IPS DF 6.9 (cell line): ENCODE results near the gene TFEC.

Experiments
- DNase-seq: peaks from one replicate; pipeline ENCODE4 v3.0.0-alpha.2; 2013; ENCODE audit warnings: low read depth, low spot score
- H3K27ac ChIP-seq: one replicate; pipeline ENCODE4 v1.5.1; 2013; ENCODE audit warnings: low read length, control low read depth
- H3K27me3 ChIP-seq: 2 replicates; pipeline ENCODE4 v1.6.1; 2013; ENCODE audit warnings: mild to moderate bottlenecking, low read length; ENCODE audit not compliant: control insufficient read depth, insufficient read depth
- H3K36me3 ChIP-seq: 2 replicates; pipeline ENCODE4 v1.6.1; 2013; ENCODE audit warnings: low read length; ENCODE audit not compliant: control insufficient read depth, insufficient read depth
- H3K4me1 ChIP-seq: 2 replicates; pipeline ENCODE4 v1.6.1; 2013; ENCODE audit warnings: low read length; ENCODE audit not compliant: control insufficient read depth, insufficient read depth
- H3K4me3 ChIP-seq: 2 replicates; pipeline ENCODE4 v1.5.1; 2013; ENCODE audit warnings: mild to moderate bottlenecking, low read length
- H3K9me3 ChIP-seq: 2 replicates; pipeline ENCODE4 v1.6.1; 2013; ENCODE audit warnings: low read length, inconsistent platforms; ENCODE audit not compliant: control insufficient read depth, insufficient read depth
- WGBS: extraction: QIAGEN DNeasy Blood & Tissue Kit; methylation state at CpG from one replicate; pipeline ENCODE4 v1.1.7; 2013; ENCODE audit warnings: mixed read lengths, missing lambda C conversion rate; ENCODE audit not compliant: insufficient read length, insufficient coverage; 5-methylcytosine and 5-hydroxymethylcytosine counted together

Gene TFEC

GRCh38 chr7:115965236-115965635 lies 65.3 kb downstream of the TFEC start:
- Histone ChIP-seq H3K27ac (no peak overlapping the region), H3K4me1 (no peaks in the 10 kb centered on the region), H3K4me3 (no peak overlapping the region), H3K9me3 (no peaks in the 10 kb centered on the region), H3K36me3 (no peaks in the 10 kb centered on the region), H3K27me3 (no peaks in the 10 kb centered on the region)
- no peak for DNase-seq
- WGBS = no CpG with 5 or more reads among the region's 1 CpG

GRCh38 chr7:115964799-115965198 lies 65.8 kb downstream of the TFEC start:
- no peaks in the 10 kb centered on the region for H3K4me1 ChIP-seq
- no peaks in the 10 kb centered on the region for H3K9me3 ChIP-seq
- no peak overlapping the region for H3K4me3 ChIP-seq
- H3K36me3 ChIP-seq = no peaks in the 10 kb centered on the region
- no CpG with 5 or more reads among the region's 1 CpG for WGBS
- H3K27ac ChIP-seq = no peak overlapping the region
- H3K27me3 ChIP-seq = no peaks in the 10 kb centered on the region
- DNase-seq = no peak

GRCh38 chr7:115962340-115962739 lies 68.2 kb downstream of the TFEC start:
- H3K36me3 ChIP-seq = no peaks in the 10 kb centered on the region
- no peak overlapping the region for H3K27ac ChIP-seq
- no peaks in the 10 kb centered on the region for H3K4me1 ChIP-seq
- H3K27me3 ChIP-seq = no peaks in the 10 kb centered on the region
- no peak for DNase-seq
- no peaks in the 10 kb centered on the region for H3K9me3 ChIP-seq
- no peak overlapping the region for H3K4me3 ChIP-seq

GRCh38 chr7:115953592-115954255 lies 76.8 kb downstream of the TFEC start:
- no peak overlapping the region for H3K27ac ChIP-seq
- WGBS = no CpG with 5 or more reads among the region's 5 CpGs
- DNase-seq = no peak
- H3K27me3 ChIP-seq = no peaks in the 10 kb centered on the region
- H3K4me1 ChIP-seq = no peaks in the 10 kb centered on the region
- no peaks in the 10 kb centered on the region for H3K9me3 ChIP-seq
- H3K36me3 ChIP-seq = no peaks in the 10 kb centered on the region
- H3K4me3 ChIP-seq = no peak overlapping the region

GRCh38 chr7:115952832-115953231 lies 77.7 kb downstream of the TFEC start:
- WGBS = no CpG with 5 or more reads among the region's 4 CpGs
- no peak overlapping the region for H3K4me3 ChIP-seq
- no peaks in the 10 kb centered on the region for H3K9me3 ChIP-seq
- no peaks in the 10 kb centered on the region for H3K4me1 ChIP-seq
- H3K27me3 ChIP-seq = no peaks in the 10 kb centered on the region
- no peak overlapping the region for H3K27ac ChIP-seq
- no peaks in the 10 kb centered on the region for H3K36me3 ChIP-seq
- DNase-seq = no peak

- H3K4me1 ChIP-seq = no peaks in the 10 kb centered on the region
- no peaks in the 10 kb centered on the region for H3K36me3 ChIP-seq
- H3K27me3 ChIP-seq = no peaks in the 10 kb centered on the region
- H3K9me3 ChIP-seq = no peaks in the 10 kb centered on the region
- no CpG with 5 or more reads among the region's 1 CpG for WGBS
- DNase-seq = no peak
- H3K4me3 ChIP-seq = no peak overlapping the region
- H3K27ac ChIP-seq = no peak overlapping the region
Observed at GRCh38 chr7:115951547-115951946, 79.0 kb downstream of the TFEC start.

GRCh38 chr7:115941703-115942268 lies 88.8 kb downstream of the TFEC start:
- Histone ChIP-seq H3K9me3 (no peaks in the 10 kb centered on the region), H3K36me3 (no peaks in the 10 kb centered on the region), H3K27ac (no peak overlapping the region), H3K27me3 (no peaks in the 10 kb centered on the region; the same call in 1 of the 2 replicates), H3K4me3 (no peak overlapping the region), H3K4me1 (no peaks in the 10 kb centered on the region)
- no CpG with 5 or more reads among the region's 5 CpGs for WGBS
- DNase-seq = no peak

GRCh38 chr7:115940460-115941060 lies 90.0 kb downstream of the TFEC start:
- WGBS = no CpG with 5 or more reads among the region's 3 CpGs
- Histone ChIP-seq H3K36me3 (no peaks in the 10 kb centered on the region), H3K27me3 (no peaks in the 10 kb centered on the region; the same call in 1 of the 2 replicates), H3K4me1 (no peaks in the 10 kb centered on the region), H3K9me3 (no peaks in the 10 kb centered on the region), H3K27ac (no peak overlapping the region), H3K4me3 (no peak overlapping the region)
- DNase-seq = no peak

- Histone ChIP-seq H3K27me3 (no peaks in the 10 kb centered on the region; the same call in 1 of the 2 replicates), H3K36me3 (no peaks in the 10 kb centered on the region), H3K27ac (no peak overlapping the region), H3K9me3 (no peaks in the 10 kb centered on the region), H3K4me3 (no peak overlapping the region), H3K4me1 (no peaks in the 10 kb centered on the region)
- no peak for DNase-seq
- no CpG with 5 or more reads among the region's 1 CpG for WGBS
Observed at GRCh38 chr7:115937960-115938359, 92.6 kb downstream of the TFEC start.

- H3K4me1 ChIP-seq = no peaks in the 10 kb centered on the region
- WGBS = no CpG with 5 or more reads among the region's 4 CpGs
- no peaks in the 10 kb centered on the region for H3K27me3 ChIP-seq
- no peak overlapping the region for H3K27ac ChIP-seq
- H3K9me3 ChIP-seq = no peaks in the 10 kb centered on the region
- no peaks in the 10 kb centered on the region for H3K36me3 ChIP-seq
- DNase-seq = no peak
- H3K4me3 ChIP-seq = no peak overlapping the region
Observed at GRCh38 chr7:115933471-115933870, 97.1 kb downstream of the TFEC start.

- Histone ChIP-seq H3K4me1 (no peaks in the 10 kb centered on the region), H3K27me3 (no peaks in the 10 kb centered on the region), H3K36me3 (no peaks in the 10 kb centered on the region), H3K9me3 (no peaks in the 10 kb centered on the region), H3K4me3 (no peak overlapping the region), H3K27ac (no peak overlapping the region)
- no CpG with 5 or more reads among the region's 2 CpGs for WGBS
- DNase-seq = no peak
Observed at GRCh38 chr7:115932880-115933279, 97.7 kb downstream of the TFEC start.
